SHP77 treated with DMSO at 0.1 percent for 48 hours (cell line): ENCODE data around the gene RALGAPB.
A peak's percentile ranks its signal among the peaks of the same experiment; 100 is the strongest.
"Not testable (repeated sequence)": the region's sequence is repeated elsewhere in the genome, so short reads cannot be mapped to it uniquely, and the experiment has no call there.

Experiments used
- DNase-seq: peaks from one replicate; lab custom pipeline; 2025; lab: John Stamatoyannopoulos, UW

RALGAPB gene

DNA sequence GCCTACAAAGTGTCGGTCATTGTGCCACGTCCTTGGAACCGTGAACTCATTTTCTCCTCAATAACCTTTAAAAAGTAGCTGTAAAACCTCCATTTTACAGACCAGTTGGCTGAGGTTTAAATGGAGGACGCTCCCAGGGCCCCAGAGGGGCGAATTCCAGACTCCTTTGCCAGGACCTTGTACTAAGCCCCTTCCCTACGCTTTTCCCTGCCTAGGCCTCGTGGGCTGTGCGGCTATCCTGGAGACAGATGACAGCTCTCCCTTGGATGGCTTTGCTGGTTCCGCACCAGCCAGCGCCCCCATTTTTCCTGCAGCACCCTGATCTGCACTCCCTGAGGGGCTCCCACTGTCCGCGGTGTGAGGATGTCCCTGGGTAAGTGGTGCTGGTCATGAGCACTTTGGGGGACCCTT is 25.4 kb upstream of the RALGAPB start:
- DNase-seq: no peak

DNA sequence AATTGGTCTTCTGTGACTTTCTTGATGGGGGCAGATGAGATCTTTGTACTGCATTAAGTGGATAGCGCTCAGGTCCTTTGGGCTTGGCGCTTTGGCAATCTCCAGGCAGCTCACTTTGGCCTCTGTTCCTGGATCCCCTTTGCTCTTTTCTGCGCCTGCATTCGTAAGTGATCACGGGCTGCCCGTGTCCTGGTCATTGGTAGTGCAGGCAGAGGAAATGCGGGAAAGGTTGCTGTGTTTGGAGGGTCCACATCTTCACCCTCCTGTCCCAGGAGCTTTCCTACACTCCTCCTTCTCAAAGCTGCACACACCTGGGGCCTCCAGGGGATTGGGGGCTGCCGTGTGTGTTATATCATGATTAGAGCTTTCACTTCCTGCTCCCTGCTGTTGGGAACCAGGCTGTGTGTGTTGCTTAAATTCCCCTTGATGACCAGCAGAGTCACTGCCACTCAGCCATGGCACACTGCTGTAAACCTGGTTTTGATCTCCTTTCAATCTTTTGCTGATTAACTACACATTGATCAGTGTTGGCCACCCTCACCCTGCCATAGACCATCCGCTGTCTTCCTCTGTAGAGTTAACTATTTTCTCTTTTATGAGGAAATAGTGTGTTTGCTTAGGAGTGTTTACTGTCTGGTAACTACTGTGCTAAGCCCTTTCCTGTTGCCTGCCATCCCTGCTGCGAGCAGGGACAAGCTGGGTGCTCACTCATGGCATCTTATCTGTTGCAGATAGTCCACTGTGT is 24.5 kb upstream of the RALGAPB start:
- no peak for DNase-seq

DNA sequence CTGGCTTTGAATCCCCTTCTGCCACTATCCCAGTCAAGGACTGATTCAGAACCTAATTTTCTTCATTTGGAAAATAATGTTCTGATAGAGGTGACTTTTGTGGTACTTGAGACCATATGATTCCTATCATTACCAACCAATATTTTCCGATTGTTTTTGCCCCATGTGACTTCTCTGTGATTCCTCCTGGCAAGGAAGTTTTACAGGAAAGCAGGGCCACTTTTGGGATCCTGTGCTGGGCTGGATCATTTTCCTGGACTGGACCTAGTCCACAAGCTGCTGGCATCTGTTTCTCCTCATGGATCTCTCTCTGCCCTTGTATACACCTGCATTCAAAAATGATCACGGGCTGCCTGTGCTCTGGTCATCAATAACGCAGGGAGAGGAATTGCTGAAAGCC is 23.6 kb upstream of the RALGAPB start:
- no peak for DNase-seq

DNA sequence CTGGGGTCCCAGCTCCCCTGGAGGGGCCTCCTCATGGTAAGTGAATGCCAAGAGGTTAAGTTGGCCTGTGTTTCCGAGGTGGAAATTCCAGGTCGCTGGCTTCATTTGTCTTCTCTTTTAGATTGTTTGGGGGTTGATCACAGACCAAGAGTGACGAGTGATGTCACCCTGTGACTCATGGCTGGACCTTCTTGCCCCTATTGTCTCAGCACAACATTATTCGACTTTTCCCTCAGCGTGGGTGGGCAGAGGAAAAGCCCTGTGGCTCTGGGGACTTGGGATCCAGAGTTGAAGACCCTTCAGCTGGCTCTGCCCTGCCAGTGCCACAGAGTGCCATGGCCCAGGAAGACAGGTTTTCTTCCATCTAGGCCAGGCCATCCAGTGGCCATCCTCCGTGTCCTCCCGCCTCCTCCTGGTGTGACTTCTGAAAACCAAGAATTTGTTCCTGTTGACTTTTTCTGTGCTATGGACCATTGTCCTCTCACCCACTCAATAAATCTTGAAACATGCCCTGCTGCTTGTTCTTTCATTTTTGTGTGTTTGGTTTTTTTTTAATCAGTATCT is 22.1 kb upstream of the RALGAPB start:
- no peak for DNase-seq

DNA sequence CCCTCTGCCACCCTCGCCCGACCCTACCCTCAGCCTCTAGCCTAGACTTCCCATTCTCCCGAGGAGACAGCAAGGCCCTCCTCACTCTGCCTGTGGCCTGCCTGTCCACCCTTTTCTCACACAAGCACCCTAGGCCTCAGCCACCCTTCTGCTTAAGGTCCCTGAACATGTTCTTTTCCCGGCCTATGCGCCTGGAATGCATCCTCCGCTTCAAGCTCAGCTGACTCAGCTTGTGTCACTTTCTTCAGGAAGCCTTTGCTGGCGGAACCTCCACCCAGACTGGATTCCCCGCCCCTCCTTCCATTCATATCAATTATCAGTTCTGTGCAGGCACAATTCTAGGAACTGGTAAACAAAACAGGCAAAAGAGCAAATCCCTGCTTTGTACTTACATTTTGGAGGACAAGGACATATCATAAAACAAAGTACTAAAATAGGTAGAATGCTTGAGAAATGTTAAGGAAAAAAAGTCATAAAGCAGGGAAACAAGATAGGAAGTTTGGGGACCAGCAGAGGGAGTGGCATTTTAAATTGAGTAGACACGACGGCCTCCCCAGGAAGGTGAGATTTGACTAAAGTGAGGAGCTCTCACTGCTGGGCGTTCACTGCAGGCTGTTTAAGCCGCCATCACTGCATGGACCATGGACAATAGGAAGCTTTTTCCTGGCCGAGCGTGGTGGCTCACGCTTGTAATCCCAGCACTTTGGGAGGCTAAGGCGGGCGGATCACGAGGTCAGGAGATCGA is 19.6 kb upstream of the RALGAPB start:
- DNase-seq: no peak

DNA sequence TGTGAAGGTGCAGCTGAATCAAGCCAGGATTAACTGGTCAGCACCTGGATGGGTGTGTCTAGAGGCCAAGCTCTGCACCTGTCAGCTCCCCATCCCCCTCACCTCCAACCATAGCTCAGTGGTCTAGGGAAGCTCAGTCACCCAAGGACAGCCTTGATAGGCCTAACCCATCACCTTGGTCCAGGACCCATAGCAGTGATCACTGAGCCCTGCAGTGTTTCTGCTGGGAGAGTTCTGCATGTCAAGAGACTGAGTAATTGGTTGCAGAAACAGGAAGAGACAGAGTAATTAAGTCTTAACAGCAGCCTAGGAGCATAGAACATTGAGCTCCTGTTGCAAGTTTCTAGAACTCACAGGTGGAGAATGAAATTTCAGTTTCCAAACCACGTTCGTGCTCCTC is 18.7 kb upstream of the RALGAPB start:
- no peak for DNase-seq

DNA sequence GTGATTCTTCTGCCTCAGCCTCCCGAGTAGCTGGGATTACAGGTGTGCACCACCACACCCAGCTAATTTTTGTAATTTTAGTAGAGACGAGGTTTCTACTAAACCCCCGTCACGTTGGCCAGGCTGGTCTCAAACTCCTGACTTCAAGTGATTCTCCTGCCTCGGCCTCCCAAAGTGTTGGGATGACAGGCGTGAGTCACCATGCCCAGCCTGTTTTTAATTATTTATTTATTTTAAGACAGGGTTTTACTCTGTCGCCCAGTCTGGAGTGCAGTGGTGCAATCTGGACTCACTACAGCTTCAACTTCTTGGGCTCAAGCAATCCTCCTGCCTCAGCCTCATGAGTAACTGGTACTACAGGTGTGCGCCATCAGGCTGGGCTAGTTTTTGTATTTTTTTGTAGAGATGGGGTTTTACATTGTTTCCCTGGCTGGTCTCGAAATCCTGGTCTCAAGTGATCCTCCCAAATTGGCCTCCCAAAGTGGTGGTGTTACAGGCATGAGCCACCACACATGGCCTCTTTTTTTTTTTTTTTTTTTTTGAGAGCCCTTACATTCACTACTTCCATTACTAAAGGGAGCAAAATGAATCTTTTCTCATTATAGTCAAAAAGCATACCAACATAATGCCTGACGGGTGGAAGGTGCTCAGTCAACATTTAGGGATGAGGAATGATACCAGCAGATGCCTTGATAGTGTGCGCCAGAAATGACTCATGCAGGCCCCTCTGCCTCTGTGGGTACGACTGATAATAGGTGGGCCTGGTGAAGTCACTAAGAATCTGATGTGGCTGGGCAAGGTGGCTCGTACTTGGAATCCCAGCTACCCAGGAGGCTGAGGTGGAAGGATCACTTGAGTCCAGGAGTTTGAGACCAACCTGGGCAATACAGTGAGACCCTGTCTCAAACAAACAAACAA is 17.8 kb upstream of the RALGAPB start:
- no peak for DNase-seq

DNA sequence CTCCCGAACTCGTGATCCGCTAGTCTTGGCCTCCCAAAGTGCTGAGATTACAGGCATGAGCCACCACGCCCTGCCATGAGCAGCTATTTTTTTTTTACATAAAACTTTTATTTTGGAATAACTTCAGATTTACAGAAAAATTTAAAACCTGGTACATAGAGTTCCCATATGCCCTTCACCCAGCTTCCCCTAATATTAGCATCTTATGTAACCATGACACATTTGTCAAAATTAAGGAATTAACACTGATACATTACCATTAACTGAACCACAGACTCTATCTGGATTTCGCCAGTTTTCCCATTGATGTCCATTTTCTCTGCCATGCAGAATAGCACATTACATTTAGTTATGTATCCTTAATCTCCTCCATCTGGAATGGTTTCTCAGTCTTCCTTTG is 14.3 kb upstream of the RALGAPB start:
- no peak for DNase-seq

DNA sequence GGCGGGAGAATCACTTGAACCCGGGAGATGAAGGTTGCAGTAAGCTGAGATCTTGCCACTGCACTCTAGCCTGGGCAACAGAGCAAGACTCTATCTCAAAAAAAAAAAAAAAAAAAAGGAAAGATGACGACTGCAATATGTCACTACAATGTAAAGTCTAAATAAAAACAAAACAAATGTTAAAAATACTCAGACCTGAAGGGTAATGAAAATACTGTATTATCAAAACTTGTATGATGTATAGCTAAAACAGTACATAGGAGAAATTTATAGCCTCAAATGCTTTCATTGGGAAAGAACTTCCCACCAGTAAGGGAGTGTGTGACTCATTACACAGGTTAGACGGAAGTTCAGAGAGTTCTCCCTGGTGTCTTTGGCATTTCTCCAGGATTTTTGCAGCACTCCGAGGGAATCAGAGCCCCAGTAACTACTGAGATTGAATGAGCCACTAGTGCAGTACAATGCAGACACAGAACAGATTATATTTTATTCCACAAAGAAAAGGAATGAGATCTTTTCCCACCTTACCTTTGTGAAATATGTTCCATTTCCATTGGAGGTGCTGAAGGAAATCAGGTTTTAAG is 12.5 kb upstream of the RALGAPB start:
- peak; percentile 24 for DNase-seq

DNA sequence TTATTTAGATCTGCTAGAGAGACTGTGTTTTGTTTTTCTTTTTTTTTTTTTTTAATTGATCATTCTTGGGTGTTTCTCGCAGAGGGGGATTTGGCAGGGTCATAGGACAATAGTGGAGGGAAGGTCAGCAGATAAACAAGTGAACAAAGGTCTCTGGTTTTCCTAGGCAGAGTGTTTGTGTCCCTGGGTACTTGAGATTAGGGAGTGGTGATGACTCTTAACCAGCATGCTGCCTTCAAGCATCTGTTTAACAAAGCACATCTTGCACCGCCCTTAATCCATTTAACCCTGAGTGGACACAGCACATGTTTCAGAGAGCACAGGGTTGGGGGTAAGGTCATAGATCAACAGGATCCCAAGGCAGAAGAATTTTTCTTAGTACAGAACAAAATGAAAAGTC is 12.0 kb upstream of the RALGAPB start:
- DNase-seq: not testable (repeated sequence)

DNA sequence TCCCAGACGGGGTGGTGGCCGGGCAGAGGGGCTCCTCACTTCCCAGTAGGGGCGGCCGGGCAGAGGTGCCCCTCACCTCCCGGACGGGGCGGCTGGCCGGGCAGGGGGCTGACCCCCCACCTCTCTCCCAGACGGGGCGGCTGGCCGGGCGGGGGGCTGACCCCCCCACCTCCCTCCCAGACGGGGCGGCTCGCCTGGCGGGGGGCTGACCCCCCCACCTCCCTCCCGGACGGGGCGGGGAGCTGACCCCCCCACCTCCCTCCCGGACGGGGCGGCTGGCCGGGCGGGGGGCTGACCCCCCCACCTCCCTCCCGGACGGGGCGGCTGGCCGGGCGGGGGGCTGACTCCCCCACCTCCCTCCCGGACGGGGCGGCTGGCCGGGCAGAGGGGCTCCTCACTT is 11.5 kb upstream of the RALGAPB start:
- DNase-seq: not testable (repeated sequence)

DNA sequence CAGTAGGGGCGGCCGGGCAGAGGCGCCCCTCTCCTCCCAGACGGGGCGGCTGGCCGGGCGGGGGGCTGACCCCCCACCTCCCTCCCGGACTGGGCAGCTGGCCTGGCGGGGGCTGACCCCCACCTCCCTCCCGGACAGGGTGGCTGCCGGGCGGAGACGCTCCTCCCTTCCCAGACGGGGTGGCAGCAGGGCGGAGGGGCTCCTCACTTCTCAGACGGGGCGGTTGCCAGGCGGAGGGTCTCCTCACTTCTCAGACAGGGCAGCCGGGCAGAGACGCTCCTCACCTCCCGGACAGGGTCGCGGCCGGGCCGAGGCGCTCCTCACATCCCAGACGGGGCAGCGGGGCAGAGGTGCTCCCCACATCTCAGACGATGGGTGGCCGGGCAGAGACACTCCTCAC is 11.1 kb upstream of the RALGAPB start:
- not testable (repeated sequence) for DNase-seq

DNA sequence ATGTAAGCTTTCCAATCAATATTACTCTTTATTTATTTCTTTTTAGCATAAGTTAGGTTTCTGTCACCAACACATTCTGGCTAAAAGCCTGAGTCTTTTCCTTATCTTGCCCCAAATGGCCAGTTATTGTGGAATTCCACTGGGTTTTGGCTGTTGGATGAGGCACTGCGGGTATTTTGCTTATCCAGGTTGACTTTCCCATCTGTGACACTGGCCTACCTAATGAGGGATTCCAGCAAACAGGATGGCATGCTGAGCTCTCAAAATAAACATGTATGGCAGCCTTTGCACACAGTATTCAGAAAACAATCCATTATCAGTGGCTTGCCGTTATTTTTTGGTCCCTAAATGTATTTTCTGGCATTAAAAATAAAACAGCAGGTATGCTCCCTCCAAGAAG is 6.5 kb upstream of the RALGAPB start:
- no peak for DNase-seq

DNA sequence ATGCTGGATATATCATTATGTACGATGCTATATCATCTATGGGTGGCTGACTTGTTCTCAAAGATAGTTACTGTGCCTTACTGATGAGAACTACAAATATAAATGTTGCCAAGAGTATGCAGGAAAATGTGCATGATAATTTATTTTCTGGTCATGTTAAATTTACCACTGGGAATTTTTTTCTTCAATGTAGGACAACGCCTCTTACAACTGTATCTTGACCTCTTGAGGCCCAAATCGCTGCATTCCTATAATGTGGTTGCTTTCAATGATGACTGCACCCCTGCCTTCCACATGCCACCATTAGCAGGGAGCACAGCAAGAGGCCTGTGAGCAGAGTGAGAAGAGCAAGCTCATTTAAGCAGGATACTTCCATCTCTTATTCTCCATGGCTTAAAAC is 5.7 kb upstream of the RALGAPB start:
- no peak for DNase-seq

DNA sequence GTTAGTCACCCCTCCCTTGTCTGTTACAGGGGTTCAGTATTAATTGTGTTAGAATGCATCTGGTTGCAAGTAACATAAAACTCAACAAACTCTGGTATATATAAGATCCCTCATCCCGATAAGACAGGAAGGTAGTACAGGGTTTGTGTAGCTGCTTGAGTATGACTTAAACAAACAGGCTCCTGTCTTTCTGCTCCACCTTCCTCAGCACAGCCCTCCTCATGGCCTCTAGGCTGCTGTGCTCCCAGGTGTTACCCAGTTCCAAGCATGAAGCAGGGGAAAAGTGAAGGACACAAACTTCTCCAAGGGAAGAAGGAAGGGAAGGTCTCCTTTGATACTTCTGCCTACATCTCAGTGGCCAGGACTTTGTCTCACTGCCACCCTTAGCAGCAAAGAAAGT is 1.4 kb upstream of the RALGAPB start:
- no peak for DNase-seq

DNA sequence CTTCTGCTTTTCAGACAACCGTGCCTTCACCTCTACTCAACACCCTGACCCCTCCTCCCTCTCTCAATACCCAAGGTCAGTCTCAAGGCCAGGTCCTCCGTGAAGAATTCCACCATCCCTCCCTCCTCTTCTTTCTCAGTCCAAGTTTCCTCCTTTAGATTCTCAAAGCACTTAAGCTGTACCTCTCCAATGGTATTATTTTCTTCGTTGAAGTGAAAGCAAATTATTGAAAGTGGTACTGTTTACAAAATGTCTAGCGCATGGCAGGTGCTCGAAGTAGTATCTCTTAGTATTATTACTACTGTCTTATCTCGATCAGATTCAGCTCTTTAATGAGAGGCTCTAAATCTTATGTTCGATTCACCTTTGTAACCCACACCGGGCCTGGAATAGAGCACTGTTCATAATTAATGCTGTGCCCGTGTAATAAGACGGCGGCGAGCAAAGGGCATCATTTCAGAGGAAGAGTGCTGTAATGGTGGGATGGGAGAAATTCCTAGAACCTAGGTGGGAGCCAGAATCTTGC is 593 bp upstream of the RALGAPB start:
- no peak for DNase-seq

DNA sequence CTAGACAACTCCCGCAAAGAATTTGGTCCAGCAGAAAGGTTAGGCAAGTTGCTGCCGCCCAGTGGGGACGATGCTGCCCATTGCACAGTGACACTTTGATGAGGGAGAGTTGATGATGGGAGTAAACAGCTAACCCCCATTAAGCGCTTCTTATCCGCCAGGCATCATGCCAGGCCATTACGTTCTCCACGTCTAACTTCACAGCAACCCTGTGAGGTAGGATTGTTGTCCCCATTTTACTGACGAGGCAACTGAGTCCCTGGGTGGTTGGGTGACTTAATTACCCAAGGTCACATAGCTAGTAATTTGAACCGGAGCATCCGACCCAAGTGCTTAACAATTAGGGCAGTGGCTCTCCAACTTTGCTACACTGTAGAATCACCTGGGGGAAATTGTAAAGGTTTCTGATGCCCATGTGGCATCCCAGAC is 738 bp downstream of the RALGAPB start:
- no peak for DNase-seq

DNA sequence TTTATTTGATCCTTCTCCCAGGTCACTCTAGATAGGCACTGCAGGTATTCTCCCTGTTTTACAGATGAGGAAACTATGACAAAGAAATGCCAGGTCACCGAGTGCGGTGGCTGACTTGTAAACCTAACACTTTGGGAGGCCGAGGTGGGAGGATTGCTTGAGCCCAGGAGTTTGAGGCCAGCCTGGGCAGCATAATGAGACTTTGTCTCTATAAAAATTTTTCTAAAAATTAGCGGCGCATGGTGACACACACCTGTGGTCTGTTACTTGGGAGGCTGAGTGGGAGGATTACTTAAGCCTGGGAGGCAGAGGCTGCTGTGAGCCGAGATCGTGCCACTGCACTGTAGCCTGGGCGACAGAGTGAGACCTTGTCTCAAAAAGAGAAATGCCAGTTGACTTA is 5.1 kb downstream of the RALGAPB start:
- DNase-seq: no peak

DNA sequence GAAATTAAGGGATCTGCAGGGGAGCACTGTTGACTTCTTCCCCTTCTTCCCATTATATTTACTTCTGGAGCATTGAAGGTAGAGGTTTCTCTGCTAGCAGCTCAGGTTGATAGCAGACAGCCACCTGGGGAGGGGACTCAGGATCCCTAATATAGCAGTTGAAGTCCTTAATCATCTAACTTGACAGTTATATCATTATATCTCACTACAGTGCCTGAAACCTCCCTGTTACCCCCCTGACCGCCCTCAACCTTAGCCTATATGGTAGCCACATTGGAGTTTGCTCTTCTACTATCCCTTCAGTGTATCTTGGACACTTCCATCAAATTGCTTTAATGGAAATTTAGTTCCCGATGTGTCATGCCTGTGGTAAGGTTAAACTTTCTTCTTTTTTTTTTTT is 7.0 kb downstream of the RALGAPB start:
- no peak for DNase-seq

DNA sequence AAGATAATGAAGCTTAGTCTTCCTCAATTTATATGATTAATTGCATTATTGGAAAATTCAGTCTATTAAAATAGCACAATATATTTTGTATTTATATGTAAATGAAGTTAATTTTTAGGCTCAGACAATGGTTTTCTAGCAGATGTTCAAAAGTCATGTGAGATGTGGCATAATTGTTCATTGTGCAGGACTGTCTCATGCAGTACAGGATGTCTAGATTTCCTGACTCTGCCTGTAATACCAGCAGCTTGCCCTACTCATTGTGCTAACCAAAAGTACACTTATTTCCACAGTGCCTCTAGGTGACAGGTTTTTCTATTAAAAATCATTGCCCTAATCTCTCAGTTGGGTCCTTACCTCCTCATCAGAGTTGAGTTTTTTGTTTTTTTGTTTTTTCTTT is 12.4 kb downstream of the RALGAPB start:
- DNase-seq: no peak

DNA sequence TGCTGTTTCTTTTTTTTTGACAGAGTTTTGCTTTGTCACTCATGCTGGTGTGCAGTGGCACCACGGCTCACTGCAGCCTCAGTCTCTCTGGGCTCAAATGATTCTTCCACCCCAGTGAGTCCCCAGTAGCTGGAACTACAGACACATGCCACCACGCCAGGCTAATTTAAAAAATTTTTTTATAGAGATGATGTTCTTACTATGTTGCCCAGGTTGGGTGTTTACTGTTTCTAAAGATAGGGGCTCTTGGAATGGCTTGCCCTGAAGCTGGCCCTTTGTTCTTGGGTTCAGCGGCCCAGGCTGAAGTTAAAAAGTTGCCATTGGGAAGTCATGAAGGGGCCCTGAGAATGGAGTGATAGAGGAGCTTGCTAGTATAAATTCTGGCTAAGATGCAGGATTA is 16.5 kb downstream of the RALGAPB start:
- no peak for DNase-seq
